ENCODE data around the gene SLC8A3.

GRCh38 chr14:70152704-70153103, 36.0 kb downstream of the SLC8A3 start:
- TF ChIP-seq CTCF (IDR thresholded peaks at IDR 0.05) (no peak), POLR2A (IDR thresholded peaks at IDR 0.05) (no peak)
